ENCODE results near the gene LBH. TPM values are rescaled to one million over a fixed set of nuclear protein-coding genes. Genes with fewer than 3 reads are reported as not detected.

LBH gene
- total RNA-seq, 1 experiment from 2014 or later: 5.8 TPM

DNA sequence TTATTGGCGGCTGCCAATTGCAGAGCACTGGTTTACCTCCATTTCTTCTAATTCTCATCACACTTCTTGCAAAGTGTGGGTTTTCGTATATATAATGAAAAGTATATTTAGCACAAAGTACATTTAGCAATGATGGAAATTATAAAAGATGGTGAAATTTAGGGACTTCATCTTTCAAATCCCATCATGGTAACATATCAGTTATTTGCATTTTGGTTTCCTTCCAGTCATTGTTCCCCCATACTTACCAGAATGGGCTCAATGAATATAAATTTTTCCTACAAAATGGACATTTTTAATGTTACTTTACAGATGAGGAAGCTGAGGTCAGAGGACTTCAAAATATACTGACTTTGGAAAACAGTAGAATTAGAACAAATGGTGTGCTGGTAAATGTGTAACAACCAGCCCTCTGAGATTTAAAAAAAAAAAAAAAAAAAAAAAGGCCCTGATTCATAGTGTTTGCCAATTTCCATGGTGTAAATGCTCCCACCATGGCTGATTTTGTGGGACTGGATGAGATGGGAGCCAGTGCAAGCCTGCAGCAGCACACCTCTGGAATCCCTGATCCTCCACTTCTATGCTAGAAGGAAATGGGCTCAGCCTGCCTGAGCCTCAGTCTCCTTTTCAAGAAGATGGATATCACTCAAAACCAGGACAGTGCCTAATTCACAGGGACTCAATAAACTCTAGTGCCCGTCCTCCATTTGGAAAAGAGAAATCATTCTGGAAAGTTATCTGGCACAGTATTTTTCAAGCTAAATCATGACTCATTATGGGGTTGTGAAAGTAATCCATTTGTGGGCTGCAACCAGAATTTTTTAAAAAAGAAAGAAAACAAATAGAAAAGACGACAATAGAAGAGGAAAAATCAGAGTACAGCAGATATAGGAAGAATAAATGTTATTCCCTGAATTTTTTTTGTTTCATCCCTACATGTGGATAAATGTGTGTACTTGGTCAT, 34.0 kb downstream of the LBH start:
- H3K4me3 ChIP-seq (ENCODE audit: low read length): no peak overlapping the region
- no peaks in the 10 kb centered on the region for H3F3A ChIP-seq (ENCODE audit: low read length, unreplicated experiment)
- H3K9me2 ChIP-seq (replicated peaks; ENCODE audit: low read length): no peaks in the 10 kb centered on the region
- H3K4me2 ChIP-seq (ENCODE audit: low read length): no peak overlapping the region
- peaks cover 8% of the 10 kb centered on the region; the same call in 1 of the 2 replicates for H3K27me3 ChIP-seq (ENCODE audit: low read length)
- H3K27ac ChIP-seq (ENCODE audit: low read length): no peak overlapping the region
- DNase-seq (no peak), ATAC-seq (no peak)
- TF ChIP-seq, protein P1, sequence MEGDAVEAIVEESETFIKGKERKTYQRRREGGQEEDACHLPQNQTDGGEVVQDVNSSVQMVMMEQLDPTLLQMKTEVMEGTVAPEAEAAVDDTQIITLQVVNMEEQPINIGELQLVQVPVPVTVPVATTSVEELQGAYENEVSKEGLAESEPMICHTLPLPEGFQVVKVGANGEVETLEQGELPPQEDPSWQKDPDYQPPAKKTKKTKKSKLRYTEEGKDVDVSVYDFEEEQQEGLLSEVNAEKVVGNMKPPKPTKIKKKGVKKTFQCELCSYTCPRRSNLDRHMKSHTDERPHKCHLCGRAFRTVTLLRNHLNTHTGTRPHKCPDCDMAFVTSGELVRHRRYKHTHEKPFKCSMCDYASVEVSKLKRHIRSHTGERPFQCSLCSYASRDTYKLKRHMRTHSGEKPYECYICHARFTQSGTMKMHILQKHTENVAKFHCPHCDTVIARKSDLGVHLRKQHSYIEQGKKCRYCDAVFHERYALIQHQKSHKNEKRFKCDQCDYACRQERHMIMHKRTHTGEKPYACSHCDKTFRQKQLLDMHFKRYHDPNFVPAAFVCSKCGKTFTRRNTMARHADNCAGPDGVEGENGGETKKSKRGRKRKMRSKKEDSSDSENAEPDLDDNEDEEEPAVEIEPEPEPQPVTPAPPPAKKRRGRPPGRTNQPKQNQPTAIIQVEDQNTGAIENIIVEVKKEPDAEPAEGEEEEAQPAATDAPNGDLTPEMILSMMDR (conservative IDR thresholded peaks at IDR 0.05; ENCODE audit: low read depth, low read length): no peak
- TF ChIP-seq EZH2 (IDR thresholded peaks at IDR 0.05; ENCODE audit: low read length, unreplicated experiment) (no peak), EZH2phosphoT487 (IDR thresholded peaks at IDR 0.05; ENCODE audit: borderline replicate concordance, low read length) (no peak)
- ChIA-PET POLR2A (ENCODE audit: unreplicated experiment) (interaction anchor here (0.7 kb wide), 1 partner anchor 100 kb away, joined by 4 read pairs; no protein-coding TSS in a partner anchor), CTCF (no interaction called here)
- no peaks in the 10 kb centered on the region for H3K9me3 ChIP-seq (ENCODE audit: low read length)
- H3K4me1 ChIP-seq (ENCODE audit: insufficient read depth, low read length): no peaks in the 10 kb centered on the region
- H2AFZ ChIP-seq (ENCODE audit: low read length): no peak overlapping the region
- H3K79me2 ChIP-seq (ENCODE audit: low read length): no peaks in the 10 kb centered on the region
- H3K36me3 ChIP-seq (ENCODE audit: low read depth, low read length): no peaks in the 10 kb centered on the region
- H3K9ac ChIP-seq (ENCODE audit: low read length): no peak overlapping the region
- no peaks in the 10 kb centered on the region for H4K20me1 ChIP-seq (ENCODE audit: low read length)
- BruUV-seq (replicated peaks): no TSS peak
- intact Hi-C loops (cut with micrococcal nuclease): no loop called here

- BruUV-seq (replicated peaks): no TSS peak
- H3K4me1 ChIP-seq (ENCODE audit: insufficient read depth, low read length): no peaks in the 10 kb centered on the region
- H4K20me1 ChIP-seq (ENCODE audit: low read length): no peaks in the 10 kb centered on the region
- no peak overlapping the region for H2AFZ ChIP-seq (ENCODE audit: low read length)
- no peaks in the 10 kb centered on the region for H3K9me3 ChIP-seq (ENCODE audit: low read length)
- H3K27ac ChIP-seq (ENCODE audit: low read length): no peak overlapping the region
- intact Hi-C loops (cut with micrococcal nuclease): no loop called here
- ChIA-PET POLR2A (ENCODE audit: unreplicated experiment) (no interaction called here), CTCF (no interaction called here)
- no peak overlapping the region for H3K9ac ChIP-seq (ENCODE audit: low read length)
- no peaks in the 10 kb centered on the region for H3F3A ChIP-seq (ENCODE audit: low read length, unreplicated experiment)
- H3K79me2 ChIP-seq (ENCODE audit: low read length): no peaks in the 10 kb centered on the region
- 0 out of 2 replicates have a peak, but pooled peaks cover 4% of the 10 kb centered on the region for H3K27me3 ChIP-seq (ENCODE audit: low read length)
- DNase-seq (no peak), ATAC-seq (no peak)
- no peak for TF ChIP-seq EZH2 (IDR thresholded peaks at IDR 0.05; ENCODE audit: low read length, unreplicated experiment)
- no peaks in the 10 kb centered on the region for H3K9me2 ChIP-seq (replicated peaks; ENCODE audit: low read length)
- no peak overlapping the region for H3K4me3 ChIP-seq (ENCODE audit: low read length)
- H3K4me2 ChIP-seq (ENCODE audit: low read length): no peak overlapping the region
- H3K36me3 ChIP-seq (ENCODE audit: low read depth, low read length): no peaks in the 10 kb centered on the region
Observed at GRCh38 chr2:30266051-30266621, 34.8 kb downstream of the LBH start.

DNA sequence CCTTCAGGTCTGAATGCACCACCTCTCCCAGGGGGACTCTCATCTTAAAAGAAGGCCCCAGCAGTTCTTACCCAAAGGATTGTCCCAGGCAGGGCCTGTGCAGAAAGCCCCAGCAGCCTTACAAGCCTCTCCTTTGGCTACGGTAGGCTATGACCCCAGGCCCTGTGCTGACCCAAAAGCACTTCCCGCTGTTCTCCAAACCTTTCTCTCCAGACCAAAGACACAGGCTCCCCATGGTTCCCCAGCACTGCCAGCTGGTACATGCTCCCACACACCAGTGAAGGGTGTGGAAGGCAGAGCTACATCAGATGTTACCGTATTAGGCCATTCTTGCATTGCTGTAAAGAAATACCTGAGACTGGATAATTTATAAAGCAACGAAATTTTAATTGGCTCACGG, 35.4 kb downstream of the LBH start:
- H3K9me3 ChIP-seq (ENCODE audit: low read length): no peaks in the 10 kb centered on the region
- H2AFZ ChIP-seq (ENCODE audit: low read length): no peak overlapping the region
- no peak overlapping the region for H3K9ac ChIP-seq (ENCODE audit: low read length)
- no peaks in the 10 kb centered on the region for H3K36me3 ChIP-seq (ENCODE audit: low read depth, low read length)
- ChIA-PET POLR2A (ENCODE audit: unreplicated experiment) (no interaction called here), CTCF (no interaction called here)
- H3K27ac ChIP-seq (ENCODE audit: low read length): no peak overlapping the region
- 0 out of 2 replicates have a peak, but pooled peaks cover 2% of the 10 kb centered on the region for H3K27me3 ChIP-seq (ENCODE audit: low read length)
- H3K4me2 ChIP-seq (ENCODE audit: low read length): no peak overlapping the region
- intact Hi-C loops (cut with micrococcal nuclease): no loop called here
- ATAC-seq: no peak
- H3K4me3 ChIP-seq (ENCODE audit: low read length): no peak overlapping the region
- no peaks in the 10 kb centered on the region for H3F3A ChIP-seq (ENCODE audit: low read length, unreplicated experiment)
- no peaks in the 10 kb centered on the region for H3K79me2 ChIP-seq (ENCODE audit: low read length)
- H3K4me1 ChIP-seq (ENCODE audit: insufficient read depth, low read length): no peaks in the 10 kb centered on the region
- no peak for DNase-seq
- H4K20me1 ChIP-seq (ENCODE audit: low read length): no peaks in the 10 kb centered on the region
- no peak for TF ChIP-seq EZH2phosphoT487 (IDR thresholded peaks at IDR 0.05; ENCODE audit: borderline replicate concordance, low read length)
- no peak for TF ChIP-seq EZH2 (IDR thresholded peaks at IDR 0.05; ENCODE audit: low read length, unreplicated experiment)
- TF ChIP-seq, protein P1 (conservative IDR thresholded peaks at IDR 0.05; ENCODE audit: low read depth, low read length): no peak
- BruUV-seq (replicated peaks): no TSS peak
- H3K9me2 ChIP-seq (replicated peaks; ENCODE audit: low read length): no peaks in the 10 kb centered on the region
